Measurements from ENCODE around the gene L3MBTL4.
"Not testable (repeated sequence)": the region's sequence is repeated elsewhere in the genome, so short reads cannot be mapped to it uniquely, and the experiment has no call there.

Gene L3MBTL4

GRCh38 chr18:6079406-6079805 is 335.3 kb downstream of the L3MBTL4 start:
- DNase-seq, result no peak

GRCh38 chr18:6078877-6079276 is 335.8 kb downstream of the L3MBTL4 start:
- DNase-seq, result no peak

GRCh38 chr18:6072423-6072822 is 342.3 kb downstream of the L3MBTL4 start:
- DNase-seq, result not testable (repeated sequence)

GRCh38 chr18:6069539-6069938 is 345.2 kb downstream of the L3MBTL4 start:
- DNase-seq, result no peak

- no peak for DNase-seq
Measured at GRCh38 chr18:6069103-6069502, 345.6 kb downstream of the L3MBTL4 start.

GRCh38 chr18:6060149-6060548 is 354.6 kb downstream of the L3MBTL4 start:
- DNase-seq, result no peak

GRCh38 chr18:6059551-6059950 is 355.2 kb downstream of the L3MBTL4 start:
- no peak for DNase-seq

GRCh38 chr18:6058941-6059340 is 355.8 kb downstream of the L3MBTL4 start:
- DNase-seq, result peak; percentile 73

- DNase-seq, result no peak
Measured at GRCh38 chr18:6057604-6058003, 357.1 kb downstream of the L3MBTL4 start.

- no peak for DNase-seq
Measured at GRCh38 chr18:6056171-6056910, 358.4 kb downstream of the L3MBTL4 start.

- no peak for DNase-seq
Measured at GRCh38 chr18:6055711-6056110, 359.0 kb downstream of the L3MBTL4 start.

- peak; percentile 34 for DNase-seq
Measured at GRCh38 chr18:6054256-6054842, 360.4 kb downstream of the L3MBTL4 start.

GRCh38 chr18:6052449-6052913 is 362.2 kb downstream of the L3MBTL4 start:
- no peak for DNase-seq

GRCh38 chr18:6047596-6047995 is 367.1 kb downstream of the L3MBTL4 start:
- DNase-seq, result not testable (repeated sequence)

GRCh38 chr18:6044773-6045172 is 369.9 kb downstream of the L3MBTL4 start:
- no peak for DNase-seq

GRCh38 chr18:6044319-6044718 is 370.4 kb downstream of the L3MBTL4 start:
- DNase-seq, result no peak

- no peak for DNase-seq
Measured at GRCh38 chr18:6039055-6039454, 375.7 kb downstream of the L3MBTL4 start.

GRCh38 chr18:6031442-6031841 is 383.3 kb downstream of the L3MBTL4 start:
- no peak for DNase-seq

- DNase-seq, result no peak
Measured at GRCh38 chr18:6031002-6031401, 383.7 kb downstream of the L3MBTL4 start.

- DNase-seq, result no peak
Measured at GRCh38 chr18:6024745-6025248, 389.9 kb downstream of the L3MBTL4 start.

- no peak for DNase-seq
Measured at GRCh38 chr18:6023551-6023950, 391.2 kb downstream of the L3MBTL4 start.

GRCh38 chr18:6022845-6023244 is 391.9 kb downstream of the L3MBTL4 start:
- no peak for DNase-seq

GRCh38 chr18:6022074-6022444 is 392.7 kb downstream of the L3MBTL4 start:
- no peak for DNase-seq

GRCh38 chr18:6021306-6022073 is 393.2 kb downstream of the L3MBTL4 start:
- DNase-seq, result no peak
